Measurements from ENCODE around the gene HIVEP3.

Gene HIVEP3

GRCh38 chr1:41504114-41505035 lies 414.3 kb downstream of the HIVEP3 start:
- DNase-seq = no peak

GRCh38 chr1:41503538-41504113 lies 415.1 kb downstream of the HIVEP3 start:
- no peak for DNase-seq

GRCh38 chr1:41502912-41503311 lies 415.8 kb downstream of the HIVEP3 start:
- no peak for DNase-seq

- DNase-seq = no peak
These were observed 417.1 kb downstream of the HIVEP3 start for GRCh38 chr1:41501581-41501980.

- DNase-seq = no peak
These were observed 417.8 kb downstream of the HIVEP3 start for GRCh38 chr1:41500781-41501518.

- no peak for DNase-seq
These were observed 418.3 kb downstream of the HIVEP3 start for GRCh38 chr1:41500378-41500777.

GRCh38 chr1:41499591-41499990 lies 419.1 kb downstream of the HIVEP3 start:
- no peak for DNase-seq

- no peak for DNase-seq
These were observed 419.9 kb downstream of the HIVEP3 start for GRCh38 chr1:41498804-41499203.

- no peak for DNase-seq
These were observed 420.3 kb downstream of the HIVEP3 start for GRCh38 chr1:41498391-41498790.

GRCh38 chr1:41497461-41498030 lies 421.2 kb downstream of the HIVEP3 start:
- DNase-seq = no peak

- no peak for DNase-seq
These were observed 421.7 kb downstream of the HIVEP3 start for GRCh38 chr1:41497056-41497440.

GRCh38 chr1:41496080-41497055 lies 422.4 kb downstream of the HIVEP3 start:
- DNase-seq = no peak

GRCh38 chr1:41495210-41495948 lies 423.3 kb downstream of the HIVEP3 start:
- no peak for DNase-seq

- no peak for DNase-seq
These were observed 424.1 kb downstream of the HIVEP3 start for GRCh38 chr1:41494351-41495209.

- no peak for DNase-seq
These were observed 424.9 kb downstream of the HIVEP3 start for GRCh38 chr1:41493626-41494350.

GRCh38 chr1:41493117-41493536 lies 425.6 kb downstream of the HIVEP3 start:
- DNase-seq = no peak

- DNase-seq = no peak
These were observed 426.3 kb downstream of the HIVEP3 start for GRCh38 chr1:41492341-41492848.

GRCh38 chr1:41490911-41491310 lies 427.8 kb downstream of the HIVEP3 start:
- no peak for DNase-seq

- no peak for DNase-seq
These were observed 429.2 kb downstream of the HIVEP3 start for GRCh38 chr1:41489561-41489960.

Data from CD4-positive, alpha-beta T cell treated with Interferon gamma for 1 hour (primary cell).